Lung microvascular endothelial cell (primary cell): ENCODE results near the gene DUSP2. TPM values are rescaled to one million over a fixed set of nuclear protein-coding genes. Genes with fewer than 3 reads are reported as not detected.

Source experiments
- DNase-seq, 2 donors: peaks; one replicate each; pipeline versions ENCODE4 v3.0.0 to v3.0.0-alpha.2; 2010; ENCODE audit warnings: low read depth in 2 of 2
- total RNA-seq: library from RNA; depleted of rRNA; stranded (reverse); fragments of >200 nt; gene quantifications from 2 replicates; pipeline ENCODE4 v1.2.1, GENCODE V29; 2014

Gene DUSP2
- total RNA-seq = 0.22 and 0.99 TPM in 2 replicates

DNA sequence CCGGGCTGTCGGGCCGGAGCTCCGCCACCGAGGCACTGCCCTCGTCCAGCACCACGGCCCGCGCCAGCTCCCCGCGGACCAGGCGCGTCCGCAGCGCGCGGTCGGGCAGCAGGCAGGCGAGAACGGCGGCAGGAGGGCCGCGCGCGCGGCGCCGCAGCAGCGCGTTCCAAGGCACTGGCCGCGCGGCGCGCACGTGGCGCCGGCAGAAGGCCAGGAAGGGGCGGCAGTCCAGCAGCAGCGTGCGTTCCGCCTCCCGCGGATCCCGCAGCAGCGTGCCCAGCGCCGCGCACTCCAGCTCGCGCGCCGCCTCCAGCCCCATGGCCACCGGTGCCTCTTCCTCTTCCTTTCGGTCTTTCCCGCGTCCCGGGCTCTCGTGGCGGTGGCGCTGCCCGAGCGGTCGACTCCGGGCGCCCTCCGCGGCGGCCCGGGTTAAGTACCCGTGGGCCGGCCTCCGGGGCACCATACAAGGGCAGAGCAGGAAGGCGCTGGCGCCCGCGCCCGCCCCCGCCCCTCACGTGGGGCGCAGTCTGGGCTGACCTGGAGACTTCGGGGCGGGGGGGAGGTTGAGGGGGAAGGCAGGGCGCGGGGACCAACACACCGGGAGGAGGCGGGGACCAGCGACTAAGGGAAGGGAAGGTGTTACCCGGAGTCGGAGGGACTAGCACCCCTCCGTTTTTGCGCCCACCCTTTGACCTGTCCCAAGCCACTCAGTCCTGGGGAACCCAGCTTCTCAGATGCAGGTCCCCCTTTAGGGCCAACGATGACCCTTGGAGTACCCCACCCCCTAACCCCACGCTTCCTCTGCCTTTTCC lies at the start of gene DUSP2:
Gene DUSP2, minus strand, starts transcription at position 405 of the 812 bp plus-strand sequence. Its CDS starts 86 bp downstream, at position 319.
- peak; percentile 54 to 73 for DNase-seq

GRCh38 chr2:96191937-96192670 lies 46.9 kb upstream of the DUSP2 start:
- DNase-seq = no peak

DNA sequence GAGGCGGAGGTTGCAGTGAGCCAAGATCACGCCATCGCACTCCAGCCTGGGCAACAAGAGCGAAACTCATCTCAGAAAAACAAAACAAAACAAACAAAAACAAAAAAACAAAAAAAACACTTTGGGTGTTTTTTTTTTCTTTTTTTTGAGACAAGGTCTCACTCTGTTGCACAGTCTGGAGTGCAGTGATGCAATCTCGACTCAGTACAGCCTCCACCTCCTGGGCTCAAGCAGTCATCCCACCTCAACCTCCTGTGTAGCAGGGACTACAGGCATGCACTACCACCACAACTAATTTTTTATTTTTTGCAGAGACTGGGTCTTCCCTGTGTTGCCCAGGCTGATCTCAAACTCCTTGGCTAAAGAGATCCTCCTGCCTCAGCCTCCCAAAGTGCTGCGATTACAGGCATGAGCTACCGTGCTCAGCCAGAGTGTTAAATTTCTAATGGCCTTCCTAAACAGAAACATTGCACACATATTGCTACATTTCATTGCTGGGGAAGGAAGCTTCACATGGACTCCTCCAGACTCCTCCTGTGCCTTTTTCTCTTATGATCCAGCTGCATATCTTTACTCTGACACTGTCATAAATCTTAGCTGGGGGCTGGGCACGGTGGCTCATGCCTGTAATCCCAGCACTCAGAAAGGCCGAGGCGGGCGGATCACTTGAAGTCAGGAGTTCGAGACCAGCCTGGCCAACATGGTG lies 43.7 kb upstream of the DUSP2 start:
- no peak for DNase-seq

- DNase-seq = no peak
Observed at GRCh38 chr2:96186562-96186961, 41.3 kb upstream of the DUSP2 start.

DNA sequence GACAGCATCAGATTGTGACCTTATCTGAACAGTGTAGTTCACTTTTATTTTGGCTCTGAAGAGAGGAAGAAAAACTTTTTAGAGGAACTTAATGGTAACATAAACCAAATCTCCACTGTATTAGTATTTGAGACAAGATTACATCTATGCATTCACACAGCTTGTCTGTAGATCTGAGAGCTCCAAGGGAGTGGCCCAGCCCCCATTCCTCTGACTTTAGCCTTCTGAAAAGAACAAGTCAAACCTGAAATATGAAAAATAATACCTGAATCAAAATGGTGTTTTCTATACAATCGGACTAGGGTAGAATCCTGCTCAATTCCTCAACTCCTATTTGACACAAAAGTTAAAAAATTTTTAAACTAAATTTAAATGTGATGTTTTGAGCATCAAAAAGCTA lies 40.3 kb upstream of the DUSP2 start:
- DNase-seq = no peak

GRCh38 chr2:96184989-96185388 lies 39.7 kb upstream of the DUSP2 start:
- no peak for DNase-seq

DNA sequence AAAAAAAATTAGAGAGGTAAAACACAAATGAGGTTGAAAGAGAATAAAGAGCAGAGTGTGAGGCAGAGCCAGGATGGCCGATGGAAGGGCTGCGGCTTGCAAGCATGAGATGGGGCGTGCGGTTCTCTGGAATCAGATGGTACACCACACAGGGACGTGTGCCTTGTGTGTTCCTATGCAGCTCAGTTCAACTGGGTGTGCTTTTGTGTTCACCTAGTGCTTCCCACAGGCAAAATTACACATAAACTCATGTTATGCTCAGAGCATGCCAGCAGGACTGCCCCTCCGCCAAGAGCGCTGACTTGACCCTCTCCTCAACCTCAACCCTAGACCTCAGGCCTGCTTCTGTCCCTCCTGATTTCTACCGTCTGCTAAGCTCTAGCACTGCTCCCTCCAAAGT lies 38.9 kb upstream of the DUSP2 start:
- no peak for DNase-seq

DNA sequence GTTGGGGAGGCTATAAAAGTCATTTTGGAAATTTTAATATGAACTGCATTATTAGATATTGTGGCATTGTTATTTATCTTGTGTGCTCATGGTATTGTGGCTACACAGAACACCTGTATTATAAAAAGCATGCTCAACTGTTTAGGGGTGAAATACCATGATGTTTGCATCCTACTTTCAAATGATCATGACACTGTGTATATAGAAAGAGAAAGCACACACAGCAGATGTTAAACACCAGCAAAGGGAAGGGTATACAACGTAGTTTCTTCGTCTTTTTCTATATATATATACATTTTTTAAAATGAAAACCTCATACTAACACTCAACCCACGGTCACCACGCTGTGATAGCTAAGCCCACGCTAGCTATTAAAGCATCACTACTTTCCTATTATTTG lies 36.3 kb upstream of the DUSP2 start:
- DNase-seq = no peak

- DNase-seq = no peak
Observed at GRCh38 chr2:96180521-96180920, 35.3 kb upstream of the DUSP2 start.

- DNase-seq = no peak
Observed at GRCh38 chr2:96180002-96180401, 34.8 kb upstream of the DUSP2 start.

DNA sequence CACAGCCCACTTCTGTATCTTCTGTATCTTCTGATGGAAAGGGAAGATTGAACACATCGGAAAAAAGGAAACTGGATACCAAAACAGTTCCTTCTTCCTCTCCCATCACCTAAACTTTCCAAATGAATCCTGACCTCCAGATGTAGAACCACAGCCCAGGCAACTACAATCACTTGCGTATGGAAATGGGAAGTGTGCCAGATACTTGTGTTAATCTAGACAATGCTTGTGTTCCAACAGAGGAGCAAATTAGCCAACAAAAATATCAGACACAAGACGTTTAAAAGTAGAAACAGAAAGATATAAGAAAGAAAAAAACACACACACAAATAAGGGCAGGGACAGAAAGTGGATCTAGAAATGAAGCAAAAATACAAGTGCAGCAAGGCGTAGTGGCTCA lies 31.4 kb upstream of the DUSP2 start:
- DNase-seq = no peak

GRCh38 chr2:96175951-96176350 lies 30.7 kb upstream of the DUSP2 start:
- peak in 1 of 2 donors; percentile 11 for DNase-seq

- peak; percentile 68 to 82 for DNase-seq
Observed at GRCh38 chr2:96174251-96175144, 29.3 kb upstream of the DUSP2 start.

- DNase-seq = no peak
Observed at GRCh38 chr2:96171831-96172230, 26.6 kb upstream of the DUSP2 start.

- no peak for DNase-seq
Observed at GRCh38 chr2:96170626-96171025, 25.4 kb upstream of the DUSP2 start.

DNA sequence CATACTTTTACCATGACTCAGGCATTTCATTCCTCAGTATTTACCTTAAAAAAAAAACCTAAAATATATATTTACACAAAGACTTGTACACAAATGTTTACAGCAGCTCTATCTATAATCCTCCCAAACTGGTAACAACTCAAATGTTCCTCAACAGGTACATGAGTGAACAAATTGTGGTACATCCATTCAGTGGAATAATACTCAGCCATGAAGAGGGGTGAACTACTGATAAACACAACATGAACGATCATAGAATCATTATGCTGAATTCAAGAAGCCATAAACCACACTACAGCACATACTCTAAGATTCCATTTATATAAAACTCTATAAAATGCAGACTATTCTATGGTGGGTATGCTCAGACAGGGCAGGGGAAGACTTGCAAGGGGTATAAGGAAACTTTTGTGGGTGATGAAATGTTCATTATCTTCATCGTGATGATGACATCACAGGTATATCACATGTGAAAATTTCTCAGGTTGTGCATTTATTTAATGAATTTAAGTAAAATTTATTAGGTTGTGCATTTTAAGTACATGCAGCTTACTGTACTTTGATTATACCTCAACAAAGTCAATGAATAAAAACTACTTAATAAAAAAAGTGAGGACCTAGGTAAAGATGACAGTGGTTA lies 24.7 kb upstream of the DUSP2 start:
- DNase-seq = no peak

DNA sequence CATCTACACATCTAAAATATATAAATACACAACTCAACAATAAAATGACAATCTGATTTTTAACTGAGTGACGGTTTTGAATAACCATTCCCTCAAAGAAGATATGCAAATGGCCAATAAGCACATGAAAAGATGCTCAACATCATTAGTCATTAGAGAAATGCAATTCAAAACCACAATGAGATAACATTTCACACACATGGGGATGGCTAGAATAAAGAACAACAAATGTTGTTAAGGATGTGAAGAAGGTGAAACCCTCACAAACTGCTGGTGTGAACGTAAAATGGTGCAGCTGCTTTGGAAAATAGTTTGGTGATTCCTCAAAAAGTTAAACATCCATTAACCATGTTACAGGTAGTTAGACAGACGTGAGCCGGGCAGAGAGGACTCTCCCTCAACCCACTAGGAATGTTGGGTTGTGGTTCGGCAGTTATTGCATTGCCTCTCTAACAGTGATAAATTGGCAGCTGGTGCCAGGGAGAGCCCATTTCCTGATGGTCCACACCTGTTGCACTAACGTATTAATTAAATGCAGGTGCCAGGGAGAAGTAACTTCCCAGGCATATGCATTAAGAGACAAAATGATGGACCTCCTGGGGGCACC lies 22.3 kb upstream of the DUSP2 start:
- DNase-seq = no peak

GRCh38 chr2:96164459-96165184 lies 19.4 kb upstream of the DUSP2 start:
- DNase-seq = no peak

DNA sequence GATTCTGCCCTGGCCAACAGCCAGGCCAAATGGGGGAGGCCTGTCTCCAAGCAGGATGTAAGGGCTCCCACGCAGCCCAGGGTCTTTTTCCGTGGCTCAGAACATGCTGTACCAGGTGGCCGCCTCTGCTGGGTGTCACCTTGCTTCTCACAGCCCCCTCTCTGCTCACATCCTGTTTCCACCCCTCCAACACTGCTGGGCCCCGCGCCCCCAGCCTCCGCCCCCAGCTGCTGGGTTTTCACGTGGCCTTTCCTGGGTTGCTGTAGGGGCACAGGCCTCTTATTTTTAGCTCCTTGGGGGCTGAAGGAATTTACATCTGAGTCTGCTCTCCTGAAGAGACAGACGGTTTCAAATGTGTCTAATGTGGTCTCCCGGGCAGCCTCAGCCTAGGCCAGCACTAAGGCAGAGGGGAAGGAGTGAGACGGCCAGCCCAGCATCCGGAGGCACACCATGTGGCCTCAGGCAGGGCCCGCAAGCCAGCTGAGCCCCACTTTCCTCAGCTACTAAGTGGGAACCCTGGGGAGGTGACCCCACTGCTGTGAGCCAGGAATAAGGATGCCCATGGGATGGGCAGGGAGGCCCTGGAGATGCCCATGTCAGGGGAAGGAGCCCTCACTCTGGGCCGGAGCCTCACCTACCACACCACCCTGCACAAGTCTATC lies 18.7 kb upstream of the DUSP2 start:
- no peak for DNase-seq
